Spleen (tissue), 11 donors: ENCODE results near the gene SSB. TPM values are rescaled to one million over a fixed set of nuclear protein-coding genes. Genes with fewer than 3 reads are reported as not detected.

Experiments
- DNase-seq: peaks from one replicate; pipeline ENCODE4 v3.0.0-alpha.2; 2020
- H3K27ac ChIP-seq, 8 donors: fragments of 200-600 bp; sonication (generic) in 7 of 8; 1 replicate in 4 of 8; 2 replicates in 4 of 8; pipeline versions ENCODE4 v1.5.0 to v1.8.0; 2016 to 2021; ENCODE audit warnings: inconsistent platforms in 4 of 8, mild to moderate bottlenecking in 4 of 8, moderate library complexity in 1 of 8
- H3K27me3 ChIP-seq, 7 donors: fragments of 200-600 bp; sonication (generic) in 6 of 7; replicated peaks in 1 of 7; 1 replicate in 4 of 7; 2 replicates in 3 of 7; pipeline versions ENCODE4 v1.5.0 to v1.8.0; 2016 to 2021; ENCODE audit warnings: inconsistent platforms in 3 of 7, mild to moderate bottlenecking in 1 of 7
- H3K36me3 ChIP-seq, 6 donors: fragments of 200-600 bp; sonication (generic) in 5 of 6; 1 replicate in 4 of 6; 2 replicates in 2 of 6; pipeline versions ENCODE4 v1.5.0 to v1.8.0; 2016 to 2021; ENCODE audit warnings: inconsistent platforms in 2 of 6
- H3K4me1 ChIP-seq, 6 donors: fragments of 200-600 bp; sonication (generic) in 5 of 6; 1 replicate in 3 of 6; 2 replicates in 3 of 6; pipeline versions ENCODE4 v1.5.0 to v1.8.0; 2016 to 2021; ENCODE audit warnings: inconsistent platforms in 3 of 6
- H3K4me3 ChIP-seq, 8 donors: fragments of 200-600 bp; sonication (generic) in 7 of 8; 1 replicate in 4 of 8; 2 replicates in 4 of 8; pipeline versions ENCODE4 v1.5.0 to v1.8.0; 2016 to 2021; ENCODE audit warnings: inconsistent platforms in 4 of 8, mild to moderate bottlenecking in 4 of 8, moderate library complexity in 2 of 8
- H3K9me3 ChIP-seq, 8 donors: fragments of 200-600 bp; sonication (generic) in 7 of 8; 1 replicate in 4 of 8; 2 replicates in 4 of 8; pipeline versions ENCODE4 v1.5.0 to v1.8.0; 2016 to 2021; ENCODE audit warnings: inconsistent platforms in 4 of 8
- POLR2A ChIP-seq, 3 donors: fragments of 450-650 bp; IDR thresholded peaks; one replicate each; pipeline ENCODE4 v1.5.1; 2017; ENCODE audit warnings: antibody characterized with exemption in 3 of 3, mild to moderate bottlenecking in 1 of 3
- POLR2AphosphoS5 ChIP-seq, 3 donors: sonication (generic); formaldehyde crosslinking; IDR thresholded peaks; one replicate each; pipeline ENCODE4 v1.5.1; 2017; ENCODE audit warnings: antibody characterized with exemption in 3 of 3
- WGBS, 5 donors: extraction: QIAGEN DNeasy Blood & Tissue Kit in 3 of 5; methylation state at CpG; one replicate each; pipeline versions ENCODE4 v1.1.5 to v1.1.7; 2013 to 2018; 5-methylcytosine and 5-hydroxymethylcytosine counted together
- intact Hi-C: fragments of 100-400 bp; cut with DNase I; formaldehyde crosslinking; loops from one replicate; pipeline ENCODE4 v1.15.0; 2023; ENCODE audit warnings: low total_unique reads
- polyA plus RNA-seq, 3 donors: library from polyadenylated mRNA; stranded (reverse); fragments of 200-250 nt; gene quantifications; one replicate each; pipeline ENCODE4 v1.2.1, GENCODE V29; 2013
- total RNA-seq, 7 donors: library from RNA; depleted of rRNA in 3 of 7; stranded (reverse); fragments of >200 nt in 3 of 7; fragmentation: NEBNext Ultra II Directional in 4 of 7; extraction: Animal tissue kit (Norgen Biotek cat#: 25700) in 4 of 7; gene quantifications; one replicate each; pipeline versions ENCODE4 v1.1.0 to v1.2.1, GENCODE V29; 2016 to 2021
- TF ChIP-seq, protein P1 (sequence below), 11 experiments: fragments of 200-600 bp in 7 of 11; fragments of 450-650 bp in 4 of 11; sonication (generic) in 4 of 11; IDR thresholded peaks in 8 of 11; conservative IDR thresholded peaks in 3 of 11; 1 replicate in 7 of 11; 2 replicates in 4 of 11; pipeline versions ENCODE4 v1.4.0 to v1.8.0; 2016 to 2021; ENCODE audit warnings: antibody characterized with exemption in 11 of 11, inconsistent platforms in 4 of 11, mild to moderate bottlenecking in 1 of 11
- donor health status: healthy with polysubstance abuse.
- donor health status: DM: no; HTN: no; CAD: no; lungs with moderate emphysema.
- donor health status: DM: no; HTN: no; CAD: no.
- donor health status: Bipolar disorder and iron deficiency.
- donor health status: healthy.
- donor health status: DM: no; HTN: no; CAD: no.
- donor health status: DM: yes; HTN: yes; CAD: no.

SSB gene
- total and polyA plus RNA-seq, 10 donors, result 55.1 to 103 (median 74.9) TPM

DNA sequence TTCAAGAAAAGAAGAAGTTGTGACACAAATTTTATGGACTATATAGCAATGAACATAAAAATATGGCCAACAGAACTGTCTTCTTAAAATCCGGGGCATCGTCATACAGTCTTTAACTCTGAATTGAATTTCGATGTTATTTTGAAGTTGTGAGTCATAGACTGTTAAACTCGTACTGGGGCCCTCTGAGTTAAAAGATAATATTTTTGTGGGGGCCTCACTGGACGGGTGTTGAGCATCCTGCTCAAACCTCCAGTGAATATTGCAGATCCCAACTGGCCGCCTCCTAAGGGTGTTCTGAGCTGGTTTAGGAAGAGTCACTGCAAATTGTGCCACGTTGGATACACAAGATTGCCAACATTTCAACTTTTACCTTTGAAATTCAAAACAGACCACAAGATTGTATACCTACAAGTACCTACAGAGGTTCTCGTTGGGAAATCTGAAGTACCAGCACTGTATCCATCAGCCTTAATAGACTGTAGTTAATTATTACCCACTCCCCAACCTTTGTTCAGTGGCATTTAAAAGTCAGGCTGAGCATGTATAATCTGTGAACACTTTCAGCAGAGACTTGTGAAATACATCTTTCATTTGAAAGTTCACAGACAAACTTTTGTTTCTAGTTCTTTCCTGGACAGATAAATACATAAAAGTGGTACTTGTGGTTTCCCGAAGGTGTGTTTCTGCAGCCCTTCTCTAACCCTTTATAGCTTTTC is 37.3 kb upstream of the SSB start:
- no peaks in the 10 kb centered on the region for H3K9me3 ChIP-seq
- WGBS, 5 donors, result 85 to 90% (median 87%) methylated on average over 9 of the region's 9 CpGs
- H3K27ac ChIP-seq, result no peak overlapping the region
- intact Hi-C loops, result no loop called here
- H3K36me3 ChIP-seq, result no peaks in the 10 kb centered on the region
- no peak for DNase-seq
- no peaks in the 10 kb centered on the region for H3K4me1 ChIP-seq
- no peaks in the 10 kb centered on the region for H3K27me3 ChIP-seq
- no peak overlapping the region for H3K4me3 ChIP-seq
- TF ChIP-seq POLR2A (IDR thresholded peaks at IDR 0.05) (no peak), POLR2AphosphoS5 (IDR thresholded peaks at IDR 0.05) (no peak)
- TF ChIP-seq, protein P1, sequence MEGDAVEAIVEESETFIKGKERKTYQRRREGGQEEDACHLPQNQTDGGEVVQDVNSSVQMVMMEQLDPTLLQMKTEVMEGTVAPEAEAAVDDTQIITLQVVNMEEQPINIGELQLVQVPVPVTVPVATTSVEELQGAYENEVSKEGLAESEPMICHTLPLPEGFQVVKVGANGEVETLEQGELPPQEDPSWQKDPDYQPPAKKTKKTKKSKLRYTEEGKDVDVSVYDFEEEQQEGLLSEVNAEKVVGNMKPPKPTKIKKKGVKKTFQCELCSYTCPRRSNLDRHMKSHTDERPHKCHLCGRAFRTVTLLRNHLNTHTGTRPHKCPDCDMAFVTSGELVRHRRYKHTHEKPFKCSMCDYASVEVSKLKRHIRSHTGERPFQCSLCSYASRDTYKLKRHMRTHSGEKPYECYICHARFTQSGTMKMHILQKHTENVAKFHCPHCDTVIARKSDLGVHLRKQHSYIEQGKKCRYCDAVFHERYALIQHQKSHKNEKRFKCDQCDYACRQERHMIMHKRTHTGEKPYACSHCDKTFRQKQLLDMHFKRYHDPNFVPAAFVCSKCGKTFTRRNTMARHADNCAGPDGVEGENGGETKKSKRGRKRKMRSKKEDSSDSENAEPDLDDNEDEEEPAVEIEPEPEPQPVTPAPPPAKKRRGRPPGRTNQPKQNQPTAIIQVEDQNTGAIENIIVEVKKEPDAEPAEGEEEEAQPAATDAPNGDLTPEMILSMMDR (IDR thresholded peaks at IDR 0.05 in 8 of 11, conservative IDR thresholded peaks at IDR 0.05 in 3 of 11), result no peak

DNA sequence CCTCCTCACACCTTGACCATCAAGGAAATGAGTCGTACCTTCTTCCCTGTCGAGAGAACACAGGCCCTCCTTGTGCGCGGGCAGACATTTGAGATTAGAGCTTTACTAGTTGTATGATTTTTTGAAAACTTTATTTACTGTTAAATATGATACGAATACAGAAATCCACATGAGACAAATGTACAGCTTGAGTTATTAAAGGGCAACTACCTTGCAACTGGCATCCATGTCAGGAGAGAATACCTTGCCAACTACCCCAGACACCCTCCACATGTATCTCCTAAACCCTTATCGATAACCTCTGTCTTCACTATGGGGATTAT is 36.7 kb upstream of the SSB start:
- Histone ChIP-seq H3K4me3 (no peak overlapping the region), H3K27me3 (no peaks in the 10 kb centered on the region), H3K36me3 (no peaks in the 10 kb centered on the region), H3K4me1 (peaks cover 0 to under 1% (median 0%) of the 10 kb centered on the region in 6 donors), H3K9me3 (no peaks in the 10 kb centered on the region), H3K27ac (no peak overlapping the region)
- intact Hi-C loops, result no loop called here
- WGBS, 5 donors, result 79 to 82% (median 81%) methylated on average over 6 of the region's 6 CpGs
- TF ChIP-seq POLR2AphosphoS5 (IDR thresholded peaks at IDR 0.05) (no peak), POLR2A (IDR thresholded peaks at IDR 0.05) (no peak)
- TF ChIP-seq, protein P1 (IDR thresholded peaks at IDR 0.05 in 8 of 11, conservative IDR thresholded peaks at IDR 0.05 in 3 of 11), result no peak
- no peak for DNase-seq

DNA sequence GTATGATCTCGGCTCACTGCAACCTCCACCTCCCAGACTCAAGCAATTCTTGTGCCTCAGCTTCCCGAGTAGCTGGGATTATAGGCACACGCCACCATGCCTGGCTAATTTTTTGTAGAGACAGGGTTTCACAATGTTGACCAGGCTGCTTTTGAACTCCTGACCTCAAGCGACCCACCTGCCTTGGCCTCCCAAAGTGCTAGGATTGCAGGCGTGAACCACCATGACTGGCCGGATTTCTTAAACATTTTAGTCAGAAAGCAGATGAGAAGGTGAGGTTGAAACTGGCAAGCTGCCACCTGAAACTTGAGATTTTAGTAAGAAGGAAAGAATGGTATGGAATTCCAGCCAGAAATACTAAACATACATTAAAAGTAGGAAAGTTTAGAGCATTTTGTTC is 33.1 kb upstream of the SSB start:
- no peaks in the 10 kb centered on the region for H3K36me3 ChIP-seq
- no peak overlapping the region for H3K4me3 ChIP-seq
- peaks cover 5 to 23% (median 12%) of the 10 kb centered on the region in 6 donors for H3K4me1 ChIP-seq
- H3K9me3 ChIP-seq, result no peaks in the 10 kb centered on the region
- H3K27ac ChIP-seq, result no peak overlapping the region
- intact Hi-C loops, result no loop called here
- TF ChIP-seq POLR2AphosphoS5 (IDR thresholded peaks at IDR 0.05) (no peak), POLR2A (IDR thresholded peaks at IDR 0.05) (no peak)
- TF ChIP-seq, protein P1 (IDR thresholded peaks at IDR 0.05 in 8 of 11, conservative IDR thresholded peaks at IDR 0.05 in 3 of 11), result no peak
- WGBS, 5 donors, result 80 to 94% (median 85%) methylated on average over 6 of the region's 6 CpGs
- no peak for DNase-seq
- H3K27me3 ChIP-seq, result peaks cover 0 to 33% (median 16%) of the 10 kb centered on the region in 7 donors

DNA sequence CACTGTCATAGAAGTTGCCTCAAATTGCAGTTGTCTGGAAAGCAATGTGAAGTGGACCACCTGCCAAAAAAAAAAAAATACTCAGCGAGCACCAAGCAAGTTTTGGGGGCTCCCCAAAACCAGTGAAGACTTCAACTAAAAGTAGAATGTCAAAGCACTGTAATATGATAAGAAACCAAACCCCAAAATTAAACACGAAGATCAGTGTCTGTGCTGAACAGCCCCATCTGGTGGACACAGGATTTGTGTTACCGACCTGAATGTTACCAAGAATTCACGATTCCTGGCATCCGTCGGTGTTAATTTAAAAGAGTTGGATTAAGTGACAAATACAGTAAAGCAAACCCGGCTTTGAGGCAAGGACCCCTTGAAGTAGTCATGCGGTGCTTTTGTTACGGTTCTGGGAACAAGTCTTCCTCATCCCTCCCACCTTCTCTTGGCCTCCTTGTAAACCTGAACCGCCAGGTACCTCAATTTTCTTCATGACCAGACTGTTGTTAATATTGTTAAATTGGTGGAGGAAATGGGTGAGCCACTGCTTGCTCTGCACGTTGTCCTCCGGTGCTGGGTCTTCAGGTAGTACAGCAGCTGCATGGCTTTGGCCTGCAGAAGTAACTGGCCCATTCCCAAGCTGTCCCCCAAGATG is 31.3 kb upstream of the SSB start:
- no peak overlapping the region for H3K27ac ChIP-seq
- 14 to 29% (median 20%) methylated on average over 12 of the region's 12 CpGs for WGBS, 5 donors
- H3K36me3 ChIP-seq, result no peaks in the 10 kb centered on the region
- intact Hi-C loops, result no loop called here
- no peak for DNase-seq
- H3K27me3 ChIP-seq, result peaks cover 0 to 37% (median 16%) of the 10 kb centered on the region in 7 donors
- no peaks in the 10 kb centered on the region for H3K9me3 ChIP-seq
- peaks cover 5 to 23% (median 12%) of the 10 kb centered on the region in 6 donors for H3K4me1 ChIP-seq
- TF ChIP-seq POLR2AphosphoS5 (IDR thresholded peaks at IDR 0.05) (no peak), POLR2A (IDR thresholded peaks at IDR 0.05) (no peak)
- TF ChIP-seq, protein P1 (IDR thresholded peaks at IDR 0.05 in 8 of 11, conservative IDR thresholded peaks at IDR 0.05 in 3 of 11), result peak in 10 of 11 experiments; percentile 23 to 70 (median 62)
- no peak overlapping the region for H3K4me3 ChIP-seq
